HL-60 (cell line): ENCODE results near the gene MUC5AC.
"Not testable (repeated sequence)": the region's sequence is repeated elsewhere in the genome, so short reads cannot be mapped to it uniquely, and the experiment has no call there.

Experiments used
- DNase-seq, 2 experiments: peaks; one replicate each; pipeline ENCODE4 v3.0.0-alpha.2; 2010 to 2020; ENCODE audit warnings: low read depth in 1 of 2, low spot score in 1 of 2
- H3K27ac ChIP-seq: fragments of 250-450 bp; sonication (Bioruptor Pico); replicated peaks from 2 replicates; pipeline ENCODE4 v1.5.1; 2020; ENCODE audit warnings: mild to moderate bottlenecking, moderate library complexity
- H3K27me3 ChIP-seq: fragments of 250-450 bp; sonication (Bioruptor Pico); 2 replicates; pipeline ENCODE4 v1.5.1; 2021; ENCODE audit warnings: mild to moderate bottlenecking, moderate library complexity; ENCODE audit not compliant: insufficient read depth, poor library complexity, severe bottlenecking
- H3K4me3 ChIP-seq: replicated peaks from 2 replicates; pipeline ENCODE4 v1.5.1; 2011; ENCODE audit warnings: mild to moderate bottlenecking, control low read depth, low read length; ENCODE audit not compliant: insufficient read depth
- GABPA ChIP-seq: IDR thresholded peaks from 2 replicates; pipeline ENCODE4 v1.6.1; 2012; ENCODE audit warnings: low read depth
- POLR2AphosphoS5 ChIP-seq: IDR thresholded peaks from 2 replicates; pipeline ENCODE4 v1.6.1; 2012; ENCODE audit warnings: low read depth
- SPI1 ChIP-seq: IDR thresholded peaks from 2 replicates; pipeline ENCODE4 v1.6.1; 2012; ENCODE audit warnings: low read depth, mild to moderate bottlenecking, borderline replicate concordance
- TF ChIP-seq, protein P1 (sequence below): IDR thresholded peaks from one replicate; pipeline ENCODE4 v1.5.1; 2011; ENCODE audit warnings: low read length, control low read depth, inconsistent platforms; ENCODE audit not compliant: insufficient read depth
- TF ChIP-seq, protein P2 (sequence below): IDR thresholded peaks from 2 replicates; pipeline ENCODE4 v1.6.1; 2012; ENCODE audit warnings: low read depth; ENCODE audit not compliant: insufficient replicate concordance

MUC5AC gene

DNA sequence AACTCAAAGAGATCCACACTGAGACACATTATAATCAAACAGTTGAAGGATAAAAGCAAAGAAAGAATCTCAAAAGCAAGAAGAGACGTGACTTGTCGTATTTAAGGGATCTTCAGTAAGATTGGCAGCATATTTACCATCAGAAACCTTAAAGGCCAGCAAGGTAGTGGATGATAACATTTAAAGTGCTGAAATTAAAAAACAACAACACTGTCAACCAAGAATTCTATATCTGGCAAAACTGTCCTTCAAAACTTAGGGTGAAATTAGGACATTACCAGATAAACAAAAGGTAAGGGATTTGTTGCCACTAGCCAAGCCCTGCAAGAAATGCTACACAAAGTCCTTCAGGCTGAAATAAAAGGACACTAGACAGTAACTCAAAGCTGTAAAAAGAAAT is 54.1 kb downstream of the MUC5AC start:
- Histone ChIP-seq H3K27me3 (peaks cover 3% of the 10 kb centered on the region), H3K27ac (no peak overlapping the region), H3K4me3 (no peak overlapping the region)
- DNase-seq: no peak
- TF ChIP-seq, protein P1, sequence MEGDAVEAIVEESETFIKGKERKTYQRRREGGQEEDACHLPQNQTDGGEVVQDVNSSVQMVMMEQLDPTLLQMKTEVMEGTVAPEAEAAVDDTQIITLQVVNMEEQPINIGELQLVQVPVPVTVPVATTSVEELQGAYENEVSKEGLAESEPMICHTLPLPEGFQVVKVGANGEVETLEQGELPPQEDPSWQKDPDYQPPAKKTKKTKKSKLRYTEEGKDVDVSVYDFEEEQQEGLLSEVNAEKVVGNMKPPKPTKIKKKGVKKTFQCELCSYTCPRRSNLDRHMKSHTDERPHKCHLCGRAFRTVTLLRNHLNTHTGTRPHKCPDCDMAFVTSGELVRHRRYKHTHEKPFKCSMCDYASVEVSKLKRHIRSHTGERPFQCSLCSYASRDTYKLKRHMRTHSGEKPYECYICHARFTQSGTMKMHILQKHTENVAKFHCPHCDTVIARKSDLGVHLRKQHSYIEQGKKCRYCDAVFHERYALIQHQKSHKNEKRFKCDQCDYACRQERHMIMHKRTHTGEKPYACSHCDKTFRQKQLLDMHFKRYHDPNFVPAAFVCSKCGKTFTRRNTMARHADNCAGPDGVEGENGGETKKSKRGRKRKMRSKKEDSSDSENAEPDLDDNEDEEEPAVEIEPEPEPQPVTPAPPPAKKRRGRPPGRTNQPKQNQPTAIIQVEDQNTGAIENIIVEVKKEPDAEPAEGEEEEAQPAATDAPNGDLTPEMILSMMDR: no peak
- no peak for TF ChIP-seq POLR2AphosphoS5
- no peak for TF ChIP-seq GABPA

DNA sequence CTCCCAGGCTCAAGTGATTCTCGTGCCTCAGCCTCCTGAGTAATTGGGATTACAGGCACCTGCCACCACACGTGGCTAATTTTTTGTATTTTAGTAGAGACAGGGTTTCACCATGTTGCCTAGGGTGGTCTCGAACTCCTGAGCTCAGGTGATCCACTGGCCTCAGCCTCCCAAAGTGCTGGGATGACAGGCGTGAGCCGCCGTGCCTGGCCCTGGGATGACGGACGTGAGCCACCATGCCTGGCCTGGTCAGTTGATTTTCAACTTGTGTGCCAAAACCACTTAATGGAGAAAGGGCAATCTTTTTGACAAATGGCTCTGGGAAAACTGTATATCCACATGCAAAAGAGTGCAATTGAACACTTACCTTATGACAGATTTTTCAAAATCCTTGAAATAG is 58.1 kb downstream of the MUC5AC start:
- not testable (repeated sequence) for H3K27me3 ChIP-seq, H3K4me3 ChIP-seq, DNase-seq, H3K27ac ChIP-seq

DNA sequence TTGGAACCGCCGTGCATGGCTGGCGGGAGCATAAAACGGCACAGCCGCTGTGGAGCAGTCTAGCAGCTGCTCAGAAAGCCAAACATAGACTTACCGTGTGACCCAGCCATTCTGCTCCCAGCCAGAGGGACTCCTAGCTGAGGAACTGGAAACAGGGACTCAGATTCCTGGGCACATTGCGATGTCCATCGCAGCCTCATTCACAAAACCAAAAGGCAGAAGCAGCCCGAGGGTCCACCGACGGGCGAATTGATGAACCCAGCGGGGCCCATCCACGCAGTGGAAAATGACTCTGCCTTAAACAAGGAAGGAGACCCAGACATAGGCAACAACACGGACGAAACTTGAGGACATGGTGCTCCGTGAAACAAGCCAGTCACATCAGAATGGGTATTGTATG is 59.4 kb downstream of the MUC5AC start:
- no peak overlapping the region for H3K4me3 ChIP-seq
- no peak overlapping the region for H3K27ac ChIP-seq
- TF ChIP-seq, protein P2, sequence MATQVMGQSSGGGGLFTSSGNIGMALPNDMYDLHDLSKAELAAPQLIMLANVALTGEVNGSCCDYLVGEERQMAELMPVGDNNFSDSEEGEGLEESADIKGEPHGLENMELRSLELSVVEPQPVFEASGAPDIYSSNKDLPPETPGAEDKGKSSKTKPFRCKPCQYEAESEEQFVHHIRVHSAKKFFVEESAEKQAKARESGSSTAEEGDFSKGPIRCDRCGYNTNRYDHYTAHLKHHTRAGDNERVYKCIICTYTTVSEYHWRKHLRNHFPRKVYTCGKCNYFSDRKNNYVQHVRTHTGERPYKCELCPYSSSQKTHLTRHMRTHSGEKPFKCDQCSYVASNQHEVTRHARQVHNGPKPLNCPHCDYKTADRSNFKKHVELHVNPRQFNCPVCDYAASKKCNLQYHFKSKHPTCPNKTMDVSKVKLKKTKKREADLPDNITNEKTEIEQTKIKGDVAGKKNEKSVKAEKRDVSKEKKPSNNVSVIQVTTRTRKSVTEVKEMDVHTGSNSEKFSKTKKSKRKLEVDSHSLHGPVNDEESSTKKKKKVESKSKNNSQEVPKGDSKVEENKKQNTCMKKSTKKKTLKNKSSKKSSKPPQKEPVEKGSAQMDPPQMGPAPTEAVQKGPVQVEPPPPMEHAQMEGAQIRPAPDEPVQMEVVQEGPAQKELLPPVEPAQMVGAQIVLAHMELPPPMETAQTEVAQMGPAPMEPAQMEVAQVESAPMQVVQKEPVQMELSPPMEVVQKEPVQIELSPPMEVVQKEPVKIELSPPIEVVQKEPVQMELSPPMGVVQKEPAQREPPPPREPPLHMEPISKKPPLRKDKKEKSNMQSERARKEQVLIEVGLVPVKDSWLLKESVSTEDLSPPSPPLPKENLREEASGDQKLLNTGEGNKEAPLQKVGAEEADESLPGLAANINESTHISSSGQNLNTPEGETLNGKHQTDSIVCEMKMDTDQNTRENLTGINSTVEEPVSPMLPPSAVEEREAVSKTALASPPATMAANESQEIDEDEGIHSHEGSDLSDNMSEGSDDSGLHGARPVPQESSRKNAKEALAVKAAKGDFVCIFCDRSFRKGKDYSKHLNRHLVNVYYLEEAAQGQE: no peak
- TF ChIP-seq, protein P1: no peak
- TF ChIP-seq SPI1 (no peak), POLR2AphosphoS5 (no peak), GABPA (no peak)
- H3K27me3 ChIP-seq: peaks cover 16% of the 10 kb centered on the region
- no peak for DNase-seq

DNA sequence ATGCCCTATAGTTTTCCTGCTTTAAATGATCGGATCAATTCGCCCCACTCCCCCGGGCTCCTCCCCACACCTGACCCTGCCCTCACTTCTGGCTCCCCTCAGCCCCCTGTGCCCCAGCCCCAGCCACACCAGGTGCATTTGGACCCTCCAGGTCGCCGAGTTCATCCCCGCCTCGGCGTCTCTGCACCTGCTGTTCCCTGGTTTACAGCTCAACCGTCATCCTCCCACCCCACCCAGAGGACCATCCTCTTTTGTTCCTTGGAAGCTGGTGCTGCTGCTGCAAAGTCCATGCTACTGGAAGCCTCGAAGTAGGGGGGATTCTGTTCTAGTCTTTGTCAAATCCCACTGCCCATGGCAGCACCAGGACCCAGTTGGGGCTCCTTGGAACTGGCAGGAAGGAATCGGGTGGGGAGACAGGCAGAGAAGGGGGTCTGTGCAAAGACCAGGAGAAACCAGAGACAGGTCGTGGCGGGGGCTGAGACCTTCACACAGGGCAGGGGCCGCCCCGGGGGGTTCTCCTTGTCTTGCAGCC is 60.6 kb downstream of the MUC5AC start:
- TF ChIP-seq, protein P1: no peak
- TF ChIP-seq SPI1 (no peak), GABPA (no peak), POLR2AphosphoS5 (no peak)
- TF ChIP-seq, protein P2: no peak
- Histone ChIP-seq H3K4me3 (no peak overlapping the region), H3K27ac (no peak overlapping the region), H3K27me3 (peaks cover 21% of the 10 kb centered on the region)
- no peak for DNase-seq
